ENCODE data around the gene SORCS1.

The SORCS1 gene

DNA sequence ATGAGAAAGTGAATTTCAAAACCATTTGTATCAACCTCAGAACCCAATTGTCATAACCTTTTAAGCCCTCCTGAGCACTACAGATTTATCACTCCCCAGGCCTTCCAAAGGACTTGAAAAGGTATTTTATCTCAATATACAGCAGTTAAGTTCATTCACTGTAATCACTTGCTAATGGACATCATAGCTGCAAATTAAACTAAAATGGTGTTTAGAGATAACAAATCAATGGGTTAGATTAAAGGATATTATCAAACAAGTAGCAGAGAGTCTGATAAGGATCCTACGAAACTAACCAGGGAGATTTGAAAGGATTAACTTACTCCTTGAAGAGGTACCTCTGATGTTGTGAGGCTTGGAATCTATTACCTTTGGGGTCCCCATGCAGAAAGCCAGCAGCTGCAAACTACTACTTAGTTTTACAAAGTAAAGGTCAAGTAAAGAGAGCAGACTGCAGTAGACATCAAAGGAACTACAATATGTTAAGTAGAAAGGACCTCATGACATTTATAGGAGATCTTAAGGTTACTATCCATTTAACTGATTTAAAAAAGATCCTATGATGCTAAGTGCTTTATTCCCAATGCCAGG, 359.4 kb downstream of the SORCS1 start:
- Histone ChIP-seq H3K9me3 (ENCODE audit: insufficient read depth, low read depth, low read length) (no peaks in the 10 kb centered on the region), H3K4me1 (ENCODE audit: insufficient read depth, low read length) (peaks cover 15% of the 10 kb centered on the region; the same call in 1 of the 2 replicates), H3K36me3 (ENCODE audit: insufficient read depth, low read length) (no peaks in the 10 kb centered on the region), H3K9ac (ENCODE audit: low read depth, low read length) (no peak overlapping the region), H3K27ac (ENCODE audit: low read depth, low read length) (no peak overlapping the region), H3K4me3 (ENCODE audit: low read length) (no peak overlapping the region), H3K27me3 (ENCODE audit: insufficient read depth, low read length) (no peaks in the 10 kb centered on the region)
- 79% methylated on average over 1 of the region's 1 CpG for WGBS

- WGBS: 99% methylated on average over 3 of the region's 4 CpGs
- H3K36me3 ChIP-seq (ENCODE audit: insufficient read depth, low read length): no peaks in the 10 kb centered on the region
- H3K4me3 ChIP-seq (ENCODE audit: low read length): no peak overlapping the region
These were observed 361.6 kb downstream of the SORCS1 start for GRCh38 chr10:106802949-106803348.

DNA sequence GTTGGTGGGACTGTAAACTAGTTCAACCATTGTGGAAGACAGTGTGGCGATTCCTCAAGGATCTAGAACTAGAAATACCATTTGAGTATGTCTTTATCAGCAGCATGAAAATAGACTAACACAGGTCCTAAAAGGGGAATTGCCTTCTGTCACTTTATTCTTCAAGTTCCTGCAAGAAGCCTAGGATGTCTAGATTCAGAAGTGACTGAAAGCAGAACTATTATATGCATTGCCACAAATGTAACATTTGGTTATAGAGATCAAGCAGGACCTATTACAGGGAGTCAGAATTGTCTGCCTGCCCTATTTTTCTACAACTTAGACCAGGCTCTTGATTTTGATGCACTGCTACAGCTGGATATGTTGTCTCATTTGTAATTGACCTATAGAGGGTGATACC, 364.7 kb downstream of the SORCS1 start:
- H3K4me3 ChIP-seq (ENCODE audit: low read length): no peak overlapping the region
- no peak overlapping the region for H3K9ac ChIP-seq (ENCODE audit: low read depth, low read length)
- WGBS: 100% methylated on average over 1 of the region's 1 CpG
- no peaks in the 10 kb centered on the region for H3K27me3 ChIP-seq (ENCODE audit: insufficient read depth, low read length)
- H3K9me3 ChIP-seq (ENCODE audit: insufficient read depth, low read depth, low read length): no peaks in the 10 kb centered on the region
- H3K4me1 ChIP-seq (ENCODE audit: insufficient read depth, low read length): 0 out of 2 replicates have a peak, but pooled peaks cover 4% of the 10 kb centered on the region
- no peaks in the 10 kb centered on the region for H3K36me3 ChIP-seq (ENCODE audit: insufficient read depth, low read length)
- no peak overlapping the region for H3K27ac ChIP-seq (ENCODE audit: low read depth, low read length)

More at GRCh38 chr10:106802949-106803348, 361.6 kb downstream of the SORCS1 start:
- no peak overlapping the region for H3K27ac ChIP-seq (ENCODE audit: low read depth, low read length)
- no peaks in the 10 kb centered on the region for H3K9me3 ChIP-seq (ENCODE audit: insufficient read depth, low read depth, low read length)
- no peaks in the 10 kb centered on the region for H3K27me3 ChIP-seq (ENCODE audit: insufficient read depth, low read length)
- H3K9ac ChIP-seq (ENCODE audit: low read depth, low read length): no peak overlapping the region
- H3K4me1 ChIP-seq (ENCODE audit: insufficient read depth, low read length): peaks cover 11% of the 10 kb centered on the region; the same call in 1 of the 2 replicates

- Histone ChIP-seq H3K36me3 (ENCODE audit: insufficient read depth, low read length) (no peaks in the 10 kb centered on the region), H3K4me3 (ENCODE audit: low read length) (no peak overlapping the region), H3K27me3 (ENCODE audit: insufficient read depth, low read length) (no peaks in the 10 kb centered on the region), H3K9ac (ENCODE audit: low read depth, low read length) (no peak overlapping the region), H3K4me1 (ENCODE audit: insufficient read depth, low read length) (peaks cover 13% of the 10 kb centered on the region; the same call in 1 of the 2 replicates), H3K27ac (ENCODE audit: low read depth, low read length) (no peak overlapping the region), H3K9me3 (ENCODE audit: insufficient read depth, low read depth, low read length) (no peaks in the 10 kb centered on the region)
- WGBS: 43% methylated on average over 4 of the region's 4 CpGs
These were observed 368.9 kb downstream of the SORCS1 start for GRCh38 chr10:106795619-106796018.

DNA sequence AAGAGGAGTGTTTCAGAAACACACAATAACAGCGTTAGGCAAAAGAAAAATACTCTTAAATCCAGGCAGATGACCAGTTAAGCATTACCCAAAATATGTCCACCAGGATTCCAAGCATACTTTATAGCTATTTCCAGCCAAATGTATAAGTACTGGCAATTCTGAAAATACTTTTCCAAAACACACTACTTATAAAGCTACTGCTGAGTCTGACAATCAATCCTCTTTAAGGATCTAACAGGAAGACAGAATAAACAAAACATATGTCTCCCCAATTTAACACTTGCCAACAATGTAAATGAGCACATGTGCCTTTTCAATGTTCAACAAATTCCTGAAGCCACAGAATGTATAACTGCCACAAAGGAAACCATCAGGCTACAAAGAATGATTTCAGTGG, 370.9 kb downstream of the SORCS1 start:
- H3K9me3 ChIP-seq (ENCODE audit: insufficient read depth, low read depth, low read length): no peaks in the 10 kb centered on the region
- WGBS: 88% methylated on average over 1 of the region's 1 CpG
- no peaks in the 10 kb centered on the region for H3K27me3 ChIP-seq (ENCODE audit: insufficient read depth, low read length)
- H3K4me1 ChIP-seq (ENCODE audit: insufficient read depth, low read length): peaks cover 13% of the 10 kb centered on the region; the same call in 1 of the 2 replicates
- H3K9ac ChIP-seq (ENCODE audit: low read depth, low read length): no peak overlapping the region
- no peaks in the 10 kb centered on the region for H3K36me3 ChIP-seq (ENCODE audit: insufficient read depth, low read length)
- no peak overlapping the region for H3K27ac ChIP-seq (ENCODE audit: low read depth, low read length)
- H3K4me3 ChIP-seq (ENCODE audit: low read length): no peak overlapping the region

GRCh38 chr10:106789623-106790022, 374.9 kb downstream of the SORCS1 start:
- 100% methylated on average over 2 of the region's 2 CpGs for WGBS
- H3K4me1 ChIP-seq (ENCODE audit: insufficient read depth, low read length): peaks cover 9% of the 10 kb centered on the region; the same call in 1 of the 2 replicates
- H3K9ac ChIP-seq (ENCODE audit: low read depth, low read length): no peak overlapping the region
- no peaks in the 10 kb centered on the region for H3K36me3 ChIP-seq (ENCODE audit: insufficient read depth, low read length)
- no peaks in the 10 kb centered on the region for H3K27me3 ChIP-seq (ENCODE audit: insufficient read depth, low read length)
- no peak overlapping the region for H3K27ac ChIP-seq (ENCODE audit: low read depth, low read length)
- H3K4me3 ChIP-seq (ENCODE audit: low read length): no peak overlapping the region
- H3K9me3 ChIP-seq (ENCODE audit: insufficient read depth, low read depth, low read length): no peaks in the 10 kb centered on the region

- Histone ChIP-seq H3K27ac (ENCODE audit: low read depth, low read length) (no peak overlapping the region), H3K36me3 (ENCODE audit: insufficient read depth, low read length) (no peaks in the 10 kb centered on the region), H3K4me1 (ENCODE audit: insufficient read depth, low read length) (peaks cover 9% of the 10 kb centered on the region; the same call in 1 of the 2 replicates), H3K9me3 (ENCODE audit: insufficient read depth, low read depth, low read length) (no peaks in the 10 kb centered on the region), H3K27me3 (ENCODE audit: insufficient read depth, low read length) (no peaks in the 10 kb centered on the region), H3K4me3 (ENCODE audit: low read length) (no peak overlapping the region), H3K9ac (ENCODE audit: low read depth, low read length) (no peak overlapping the region)
- WGBS: 93% methylated on average over 3 of the region's 3 CpGs
These were observed 375.5 kb downstream of the SORCS1 start for GRCh38 chr10:106788982-106789381.

GRCh38 chr10:106785528-106785927, 379.0 kb downstream of the SORCS1 start:
- H3K27ac ChIP-seq (ENCODE audit: low read depth, low read length): no peak overlapping the region
- no peaks in the 10 kb centered on the region for H3K4me1 ChIP-seq (ENCODE audit: insufficient read depth, low read length)
- no peaks in the 10 kb centered on the region for H3K9me3 ChIP-seq (ENCODE audit: insufficient read depth, low read depth, low read length)
- no peaks in the 10 kb centered on the region for H3K27me3 ChIP-seq (ENCODE audit: insufficient read depth, low read length)
- H3K36me3 ChIP-seq (ENCODE audit: insufficient read depth, low read length): no peaks in the 10 kb centered on the region
- no peak overlapping the region for H3K4me3 ChIP-seq (ENCODE audit: low read length)
- H3K9ac ChIP-seq (ENCODE audit: low read depth, low read length): no peak overlapping the region
- 86% methylated on average over 2 of the region's 3 CpGs for WGBS

- 87% methylated on average over 3 of the region's 3 CpGs for WGBS
- H3K27ac ChIP-seq (ENCODE audit: low read depth, low read length): no peak overlapping the region
- H3K36me3 ChIP-seq (ENCODE audit: insufficient read depth, low read length): no peaks in the 10 kb centered on the region
- H3K27me3 ChIP-seq (ENCODE audit: insufficient read depth, low read length): no peaks in the 10 kb centered on the region
- no peak overlapping the region for H3K9ac ChIP-seq (ENCODE audit: low read depth, low read length)
- H3K4me3 ChIP-seq (ENCODE audit: low read length): no peak overlapping the region
- H3K4me1 ChIP-seq (ENCODE audit: insufficient read depth, low read length): no peaks in the 10 kb centered on the region
- no peaks in the 10 kb centered on the region for H3K9me3 ChIP-seq (ENCODE audit: insufficient read depth, low read depth, low read length)
These were observed 383.9 kb downstream of the SORCS1 start for GRCh38 chr10:106780632-106781031.

GRCh38 chr10:106777841-106778240, 386.7 kb downstream of the SORCS1 start:
- Histone ChIP-seq H3K9ac (ENCODE audit: low read depth, low read length) (no peak overlapping the region), H3K9me3 (ENCODE audit: insufficient read depth, low read depth, low read length) (no peaks in the 10 kb centered on the region), H3K27me3 (ENCODE audit: insufficient read depth, low read length) (no peaks in the 10 kb centered on the region), H3K4me3 (ENCODE audit: low read length) (no peak overlapping the region), H3K36me3 (ENCODE audit: insufficient read depth, low read length) (no peaks in the 10 kb centered on the region), H3K4me1 (ENCODE audit: insufficient read depth, low read length) (no peaks in the 10 kb centered on the region), H3K27ac (ENCODE audit: low read depth, low read length) (no peak overlapping the region)
- WGBS: 100% methylated on average over 1 of the region's 1 CpG

- Histone ChIP-seq H3K27ac (ENCODE audit: low read depth, low read length) (no peak overlapping the region), H3K27me3 (ENCODE audit: insufficient read depth, low read length) (no peaks in the 10 kb centered on the region), H3K9ac (ENCODE audit: low read depth, low read length) (no peak overlapping the region), H3K4me3 (ENCODE audit: low read length) (no peak overlapping the region), H3K36me3 (ENCODE audit: insufficient read depth, low read length) (no peaks in the 10 kb centered on the region), H3K4me1 (ENCODE audit: insufficient read depth, low read length) (no peaks in the 10 kb centered on the region), H3K9me3 (ENCODE audit: insufficient read depth, low read depth, low read length) (no peaks in the 10 kb centered on the region)
- 83% methylated on average over 4 of the region's 4 CpGs for WGBS
These were observed 389.4 kb downstream of the SORCS1 start for GRCh38 chr10:106775127-106775526.

- H3K4me3 ChIP-seq (ENCODE audit: low read length): no peak overlapping the region
- H3K4me1 ChIP-seq (ENCODE audit: insufficient read depth, low read length): no peaks in the 10 kb centered on the region
- no peaks in the 10 kb centered on the region for H3K9me3 ChIP-seq (ENCODE audit: insufficient read depth, low read depth, low read length)
- no peak overlapping the region for H3K9ac ChIP-seq (ENCODE audit: low read depth, low read length)
- H3K27ac ChIP-seq (ENCODE audit: low read depth, low read length): no peak overlapping the region
- WGBS: 88% methylated on average over 2 of the region's 2 CpGs
- no peaks in the 10 kb centered on the region for H3K27me3 ChIP-seq (ENCODE audit: insufficient read depth, low read length)
- H3K36me3 ChIP-seq (ENCODE audit: insufficient read depth, low read length): no peaks in the 10 kb centered on the region
These were observed 391.5 kb downstream of the SORCS1 start for GRCh38 chr10:106772957-106773356.
